ENCODE data around the gene TOP2B. TPM values are rescaled to one million over a fixed set of nuclear protein-coding genes. Genes with fewer than 3 reads are reported as not detected.

TOP2B gene
- total RNA-seq, 1 donor from 2014 or later, result 52.7 TPM

- no peak for ATAC-seq
Observed at GRCh38 chr3:25582242-25582641, 82.5 kb downstream of the TOP2B start.

DNA sequence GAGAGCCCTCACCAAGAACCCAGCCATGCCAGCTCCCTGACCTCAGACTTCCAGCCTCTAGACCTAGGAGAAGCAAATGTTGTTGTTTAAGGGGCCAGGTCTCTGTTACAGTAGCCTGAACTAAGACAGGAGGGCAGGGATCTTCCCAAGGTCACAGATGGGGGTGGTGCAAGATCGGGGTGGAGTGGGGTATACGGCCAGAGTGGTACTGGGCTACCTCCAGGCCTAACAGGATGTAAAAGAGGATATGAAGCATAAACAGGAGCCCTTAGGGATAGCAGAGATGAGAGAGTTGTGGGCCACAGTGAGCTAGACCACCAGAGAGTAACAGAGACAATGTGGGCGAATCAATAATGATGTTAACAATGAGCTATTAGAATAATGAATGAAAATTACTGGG, 82.9 kb downstream of the TOP2B start:
- ATAC-seq, result no peak

DNA sequence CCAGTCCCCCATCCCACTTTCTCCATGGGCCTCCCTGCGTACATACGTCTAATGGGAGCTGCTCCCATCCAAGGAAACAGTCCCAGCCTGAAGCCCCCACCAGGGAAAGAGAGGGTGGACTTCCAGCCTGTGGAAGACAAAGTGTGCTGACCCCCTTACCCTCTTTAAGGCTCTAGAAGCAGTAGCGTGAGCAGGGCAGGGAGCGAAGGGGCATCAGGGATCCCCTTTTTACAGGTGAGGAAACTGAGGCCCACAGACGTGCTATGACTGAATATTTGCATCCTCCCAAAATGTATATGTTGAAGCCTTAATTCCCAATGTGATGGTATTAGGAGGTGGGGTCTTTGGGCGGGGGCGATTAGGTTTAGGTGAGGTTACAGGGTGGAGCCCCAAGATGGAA, 83.4 kb downstream of the TOP2B start:
- ATAC-seq, result no peak

DNA sequence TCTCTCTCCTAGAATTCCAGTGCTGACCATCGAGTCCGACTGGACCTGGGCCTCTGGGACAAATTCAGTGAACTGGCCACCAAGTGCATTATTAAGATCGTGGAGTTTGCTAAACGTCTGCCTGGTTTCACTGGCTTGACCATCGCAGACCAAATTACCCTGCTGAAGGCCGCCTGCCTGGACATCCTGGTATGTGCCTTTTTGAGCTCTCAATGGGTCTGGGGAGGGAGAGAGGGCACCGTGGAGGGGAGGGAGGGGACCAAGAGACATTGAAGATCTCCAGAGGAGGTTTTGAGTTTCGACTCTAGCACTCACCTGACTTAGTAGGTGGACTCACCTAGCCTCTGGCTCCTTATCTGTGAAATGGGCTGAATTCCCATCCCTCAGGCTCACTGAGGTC, 84.2 kb downstream of the TOP2B start:
- no peak for ATAC-seq

DNA sequence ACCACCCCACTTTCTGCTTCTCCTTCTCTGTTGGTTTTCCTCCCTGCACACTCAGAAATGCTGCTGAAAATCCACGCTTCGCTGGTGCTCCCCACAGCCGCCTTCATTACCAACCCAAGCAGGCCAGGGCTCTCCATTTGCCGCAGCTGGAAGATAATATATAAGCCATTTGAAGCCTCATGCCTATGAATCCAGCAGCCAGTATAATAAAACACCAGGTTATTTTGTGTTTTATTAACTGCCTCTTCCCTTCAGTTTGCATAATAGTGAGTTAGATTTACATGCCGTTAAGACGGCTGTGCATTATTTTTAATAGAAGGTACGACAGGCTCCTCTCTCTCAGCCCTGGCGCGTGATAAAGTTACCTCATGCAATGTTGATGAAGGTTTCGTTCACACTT, 86.6 kb downstream of the TOP2B start:
- ATAC-seq, result no peak

DNA sequence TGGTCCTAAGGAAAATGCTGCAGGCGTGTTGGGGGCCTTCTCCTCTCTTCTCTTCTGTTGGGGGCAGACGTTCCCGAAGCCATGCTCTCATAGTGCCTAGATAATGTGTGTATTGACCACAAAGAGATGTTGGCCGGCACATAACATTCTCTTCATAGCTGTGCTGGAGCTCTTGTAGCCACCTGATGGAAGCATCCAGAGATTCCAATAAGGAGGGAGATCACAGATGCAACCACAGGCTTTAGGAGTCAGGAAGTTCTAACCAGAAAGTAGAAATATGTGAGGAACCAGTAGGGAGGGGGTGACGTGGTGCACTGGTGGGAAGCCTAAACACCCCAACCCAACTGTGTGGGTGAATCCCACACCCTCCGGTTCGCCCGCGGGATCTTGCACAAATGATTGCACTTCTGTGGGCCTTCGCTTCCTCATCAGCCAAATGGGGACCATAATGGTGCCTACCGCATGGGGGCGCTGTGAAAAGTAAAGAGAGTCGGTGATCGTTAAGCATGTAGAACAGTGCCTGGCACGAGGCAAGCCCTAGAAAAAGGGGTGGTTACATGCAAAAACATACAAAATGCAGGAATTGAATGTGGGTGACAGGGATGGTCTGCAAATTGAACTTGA, 87.8 kb downstream of the TOP2B start:
- no peak for ATAC-seq

GRCh38 chr3:25576146-25576545, 88.6 kb downstream of the TOP2B start:
- no peak for ATAC-seq

DNA sequence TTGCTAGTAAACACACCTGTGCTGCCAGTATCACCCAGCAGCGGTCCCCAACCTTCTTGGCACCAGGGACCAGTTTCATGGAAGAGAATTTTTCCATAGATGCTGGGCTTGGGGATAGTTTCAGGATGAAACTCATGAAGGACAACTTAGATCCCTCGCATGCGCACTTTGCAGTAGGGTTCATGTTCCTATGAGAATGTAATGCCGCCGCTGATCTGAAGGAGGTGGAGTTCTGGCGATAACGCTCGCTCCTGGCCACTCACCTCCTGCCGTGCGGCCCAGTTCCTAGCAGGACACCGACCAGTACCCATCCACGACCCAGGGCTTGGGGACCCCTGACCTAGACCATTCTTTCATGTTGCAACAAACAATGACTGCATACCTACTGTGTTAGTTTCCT, 89.7 kb downstream of the TOP2B start:
- no peak for ATAC-seq

- ATAC-seq, result no peak
Observed at GRCh38 chr3:25574172-25574765, 90.4 kb downstream of the TOP2B start.

DNA sequence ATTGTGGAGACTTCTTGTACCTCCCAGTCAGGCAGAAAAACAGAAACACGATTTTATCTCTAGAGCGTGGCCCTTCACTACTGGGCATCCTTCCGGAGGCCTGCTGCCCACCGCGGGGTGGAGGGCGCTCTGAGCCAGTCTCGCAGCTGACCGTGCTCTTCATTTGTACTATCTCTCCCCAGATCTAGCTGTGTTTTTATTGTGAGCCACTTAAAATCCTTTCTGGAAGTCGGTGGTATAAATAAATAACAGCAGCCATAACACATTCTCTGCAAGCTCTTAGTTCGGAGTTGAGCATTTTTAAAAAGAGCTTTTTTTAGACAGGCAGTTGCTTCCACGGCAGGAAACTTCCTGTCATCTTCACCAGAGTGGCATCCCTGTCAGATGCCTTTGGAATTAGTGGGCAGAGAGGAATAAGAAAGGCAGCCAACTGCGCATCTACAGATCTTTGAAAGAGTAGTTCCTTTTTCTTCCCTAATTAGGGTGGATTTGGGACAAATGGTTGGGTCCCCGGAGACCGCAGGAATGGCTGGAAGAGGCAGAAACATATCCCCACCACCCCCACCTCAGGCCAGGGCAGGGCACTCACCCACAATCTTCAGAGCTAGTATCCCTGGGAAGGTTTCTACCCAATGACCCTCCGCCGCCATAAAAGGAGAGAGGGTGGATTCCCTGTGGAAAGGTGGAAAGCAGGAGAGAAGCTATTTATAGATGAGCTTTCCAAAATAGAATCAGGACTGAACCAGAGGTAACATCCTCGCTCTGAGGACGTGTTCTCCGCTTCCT, 91.1 kb downstream of the TOP2B start:
- ATAC-seq, result no peak

DNA sequence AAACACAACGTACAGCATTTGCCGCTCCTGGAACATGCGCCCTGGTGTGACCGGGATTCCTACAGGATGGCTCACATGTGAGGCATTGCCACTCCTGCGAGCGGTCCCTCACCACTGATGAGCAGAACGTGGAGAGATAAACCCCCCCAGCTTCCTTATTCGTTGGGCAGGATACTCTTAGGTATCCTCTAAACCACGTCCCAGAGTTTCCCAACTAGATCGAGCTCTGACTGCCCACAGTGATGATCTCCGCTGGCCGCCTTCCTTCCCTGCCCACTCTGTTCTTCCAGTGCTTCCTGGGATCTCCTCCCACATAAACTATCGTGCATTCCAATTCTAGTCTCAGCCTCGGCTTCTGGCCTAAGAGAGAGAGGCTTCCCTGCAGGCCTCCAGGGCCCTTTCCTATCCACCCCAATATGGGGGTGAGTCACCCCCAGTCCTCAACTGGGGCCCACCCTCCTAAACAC, 91.8 kb downstream of the TOP2B start:
- no peak for ATAC-seq

- no peak for ATAC-seq
Observed at GRCh38 chr3:25572336-25572735, 92.4 kb downstream of the TOP2B start.

GRCh38 chr3:25571285-25571684, 93.4 kb downstream of the TOP2B start:
- no peak for ATAC-seq

DNA sequence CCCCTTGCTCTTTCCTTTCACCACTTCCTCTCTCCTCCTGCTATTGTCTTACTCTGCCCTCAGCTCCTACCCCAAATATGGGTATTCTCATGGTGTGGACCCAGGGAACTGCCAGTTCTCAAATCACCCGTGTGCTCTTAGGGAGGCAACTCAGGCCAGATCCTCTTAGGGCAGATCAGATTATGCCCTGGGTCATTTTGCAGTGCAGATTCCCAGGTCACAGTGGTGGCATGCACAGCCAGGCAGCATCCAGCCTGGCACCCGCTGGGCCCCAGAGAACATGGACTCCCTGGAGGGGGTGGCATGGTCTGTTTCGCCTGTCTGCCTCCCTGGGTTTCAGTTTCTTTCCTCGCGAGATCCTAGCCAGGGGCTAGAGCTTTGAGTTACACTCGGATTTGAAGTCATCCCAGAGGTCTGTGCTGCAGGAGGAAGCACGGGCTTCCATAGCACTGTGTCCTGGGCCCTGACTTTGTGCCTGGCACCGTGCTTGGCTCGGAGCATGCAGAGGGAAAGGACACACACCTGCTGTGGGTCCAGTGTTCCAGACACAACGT, 96.1 kb downstream of the TOP2B start:
- ATAC-seq, result no peak

DNA sequence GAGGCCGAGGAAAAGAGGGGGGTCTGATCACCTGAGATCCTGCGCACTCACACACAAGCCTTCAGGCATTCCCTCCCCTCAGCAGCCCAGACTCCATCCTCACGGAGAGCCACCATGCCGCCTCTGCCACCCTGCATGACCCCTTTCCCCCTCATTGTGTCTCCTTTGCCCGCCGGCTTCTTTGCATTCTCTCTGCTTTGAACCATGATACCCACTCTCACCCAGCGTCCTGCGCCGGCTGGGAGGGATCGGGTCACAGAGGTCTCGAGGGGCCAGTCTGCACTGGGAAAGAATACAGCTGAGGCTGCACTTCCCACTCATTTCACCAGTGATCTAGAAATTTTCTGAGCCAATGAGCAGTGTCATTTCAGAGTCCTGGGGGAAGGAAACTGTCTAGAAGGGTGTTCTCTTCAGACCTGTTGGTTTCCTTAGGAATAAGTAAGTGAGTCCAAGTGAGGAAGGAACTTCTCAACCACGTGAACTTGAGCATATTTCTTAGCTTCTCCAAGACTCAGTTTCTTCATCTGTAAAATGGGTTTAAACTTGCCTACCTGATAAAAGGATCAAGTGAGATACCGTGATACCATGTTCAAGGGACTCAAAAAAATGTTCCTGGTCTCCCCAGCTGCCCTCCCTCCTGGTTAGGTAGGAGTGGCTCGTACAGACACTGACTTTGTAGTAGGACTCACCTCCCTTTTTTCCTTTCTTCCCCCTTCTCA, 96.7 kb downstream of the TOP2B start:
- no peak for ATAC-seq

DNA sequence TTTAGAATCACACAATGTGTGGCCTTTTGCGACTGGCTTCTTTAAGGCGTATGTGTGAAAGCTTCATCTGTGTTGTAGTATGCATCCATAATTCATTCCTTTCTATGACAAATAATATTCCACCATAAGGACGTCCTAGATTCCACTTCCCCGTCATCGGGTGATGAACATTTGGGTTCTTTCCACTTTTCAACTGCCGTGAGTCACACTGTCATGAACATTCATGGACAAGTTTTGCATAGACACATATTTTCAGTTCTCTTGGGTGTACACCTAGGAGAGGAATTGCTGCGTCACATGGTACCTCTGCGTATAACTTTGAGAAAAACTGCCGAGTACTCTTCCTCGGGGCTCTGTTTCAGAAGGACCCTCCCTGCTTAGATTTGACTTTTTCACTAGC, 97.3 kb downstream of the TOP2B start:
- ATAC-seq, result no peak

DNA sequence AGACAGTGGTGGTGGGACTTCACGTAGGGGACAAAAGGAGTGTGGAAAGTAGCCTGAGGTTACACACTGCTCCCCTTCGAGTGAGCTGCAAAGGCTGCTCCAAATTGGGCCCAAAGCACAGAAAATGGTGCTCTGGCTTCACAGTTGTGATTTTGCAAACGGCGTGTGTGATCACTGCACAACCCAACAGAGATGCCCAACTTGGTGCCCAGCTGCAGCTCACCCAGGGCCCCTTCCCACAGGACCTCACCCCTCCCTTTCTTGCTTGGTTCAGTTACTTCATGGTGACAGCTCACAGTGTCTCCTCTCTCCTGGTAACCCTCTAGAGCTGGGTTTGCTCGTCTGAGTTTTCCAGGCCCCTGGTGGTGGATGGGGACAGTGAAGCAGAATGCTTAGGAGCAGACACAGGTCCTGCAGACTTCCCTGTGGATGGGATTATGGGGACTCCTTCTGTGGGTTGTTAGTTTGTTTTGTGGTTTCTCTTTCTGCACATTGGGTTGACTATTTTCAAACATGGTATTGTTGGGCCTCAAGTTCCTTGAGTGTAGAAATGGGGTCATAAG, 98.3 kb downstream of the TOP2B start:
- no peak for ATAC-seq

- ATAC-seq, result no peak
Observed at GRCh38 chr3:25565807-25566206, 98.9 kb downstream of the TOP2B start.

DNA sequence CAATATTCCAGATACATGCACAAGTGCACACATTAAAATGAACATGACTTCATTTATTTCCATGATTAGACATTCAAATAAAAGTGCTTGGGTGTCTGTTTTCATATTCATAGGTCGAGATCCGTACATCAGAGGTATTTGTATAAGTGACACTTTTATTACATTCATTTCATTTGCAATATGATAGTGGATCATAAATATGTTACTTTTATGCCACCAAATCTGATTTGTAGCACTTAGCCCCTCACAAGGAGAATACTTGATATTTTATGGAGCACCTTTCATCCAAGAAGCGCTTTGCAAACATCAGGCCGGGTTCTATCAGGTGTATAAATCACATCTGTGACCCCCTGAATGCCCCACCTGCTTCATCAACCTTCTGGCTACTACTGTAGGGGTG, 100.6 kb downstream of the TOP2B start:
- ATAC-seq, result no peak

DNA sequence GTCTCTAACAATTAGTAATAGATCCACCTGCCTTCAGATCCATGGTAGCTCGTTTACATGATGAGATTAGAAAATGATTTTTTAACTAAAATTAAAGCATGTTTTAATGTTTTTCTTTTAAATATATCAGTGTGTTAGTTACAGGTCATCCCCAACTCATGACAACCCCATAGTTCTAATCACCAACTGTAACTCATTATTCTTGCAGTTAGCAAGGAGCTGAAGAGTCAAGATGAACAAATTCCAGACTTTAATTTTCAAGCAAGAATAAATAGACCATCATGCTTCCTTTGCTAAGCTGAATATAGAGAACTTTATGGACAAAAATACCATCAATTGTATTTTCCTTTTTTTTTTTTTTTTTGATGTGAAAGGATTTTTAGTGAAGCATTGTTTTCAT, 101.1 kb downstream of the TOP2B start:
- no peak for ATAC-seq

GRCh38 chr3:25558796-25559195, 105.9 kb downstream of the TOP2B start:
- no peak for ATAC-seq

GRCh38 chr3:25558121-25558520, 106.6 kb downstream of the TOP2B start:
- ATAC-seq, result no peak

- ATAC-seq, result no peak
Observed at GRCh38 chr3:25557694-25558093, 107.0 kb downstream of the TOP2B start.
